Measurements from ENCODE around the gene ADAR.

GRCh38 chr1:154607609-154608396 lies at the start of gene ADAR:
- TF ChIP-seq, protein P1, sequence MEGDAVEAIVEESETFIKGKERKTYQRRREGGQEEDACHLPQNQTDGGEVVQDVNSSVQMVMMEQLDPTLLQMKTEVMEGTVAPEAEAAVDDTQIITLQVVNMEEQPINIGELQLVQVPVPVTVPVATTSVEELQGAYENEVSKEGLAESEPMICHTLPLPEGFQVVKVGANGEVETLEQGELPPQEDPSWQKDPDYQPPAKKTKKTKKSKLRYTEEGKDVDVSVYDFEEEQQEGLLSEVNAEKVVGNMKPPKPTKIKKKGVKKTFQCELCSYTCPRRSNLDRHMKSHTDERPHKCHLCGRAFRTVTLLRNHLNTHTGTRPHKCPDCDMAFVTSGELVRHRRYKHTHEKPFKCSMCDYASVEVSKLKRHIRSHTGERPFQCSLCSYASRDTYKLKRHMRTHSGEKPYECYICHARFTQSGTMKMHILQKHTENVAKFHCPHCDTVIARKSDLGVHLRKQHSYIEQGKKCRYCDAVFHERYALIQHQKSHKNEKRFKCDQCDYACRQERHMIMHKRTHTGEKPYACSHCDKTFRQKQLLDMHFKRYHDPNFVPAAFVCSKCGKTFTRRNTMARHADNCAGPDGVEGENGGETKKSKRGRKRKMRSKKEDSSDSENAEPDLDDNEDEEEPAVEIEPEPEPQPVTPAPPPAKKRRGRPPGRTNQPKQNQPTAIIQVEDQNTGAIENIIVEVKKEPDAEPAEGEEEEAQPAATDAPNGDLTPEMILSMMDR (IDR thresholded peaks at IDR 0.05), result no peak
- TF ChIP-seq POLR2A (IDR thresholded peaks at IDR 0.05), result no peak

Data from stomach (tissue), 4 donors.